ENCODE results near the gene MGAM2. TPM values are rescaled to one million over a fixed set of nuclear protein-coding genes. Genes with fewer than 3 reads are reported as not detected.

Gene MGAM2
- total and polyA plus RNA-seq, 2 experiments from 2014 or later: 0.07 TPM; not detected in 1

GRCh38 chr7:142112086-142112485 lies 568 bp downstream of the MGAM2 start:
- Histone ChIP-seq H3F3A (replicated peaks; ENCODE audit: low read depth) (no peaks in the 10 kb centered on the region), H3K4me3 (no peak overlapping the region), H4K20me1 (replicated peaks; ENCODE audit: insufficient read depth) (no peaks in the 10 kb centered on the region), H3K27me3 (ENCODE audit: insufficient read depth) (no peaks in the 10 kb centered on the region), H3K36me3 (ENCODE audit: insufficient read depth) (no peaks in the 10 kb centered on the region), H3K4me1 (ENCODE audit: insufficient read depth) (peaks cover 10% of the 10 kb centered on the region; the same call in 1 of the 2 replicates), H3K9me2 (ENCODE audit: insufficient read depth) (peaks cover 3% of the 10 kb centered on the region; the same call in 1 of the 2 replicates), H3K79me2 (replicated peaks; ENCODE audit: insufficient read depth) (no peaks in the 10 kb centered on the region), H2AFZ (no peak overlapping the region), H3K27ac (ENCODE audit: low read depth) (no peak overlapping the region; the same call in 1 of the 2 replicates), H3K4me2 (no peak overlapping the region; the same call in 1 of the 2 replicates)
- Mint-ChIP-seq H3K4me3 (no peak overlapping the region), H3K9me3 (no peaks in the 10 kb centered on the region; the same call in 2 of the 3 replicates), H3K27ac (0 out of 2 replicates have a peak overlapping the region, but pooled peaks have one; percentile 3), H3K36me3 (ENCODE audit: low read depth) (no peaks in the 10 kb centered on the region), H3K27me3 (ENCODE audit: insufficient read depth, low read depth, poor library complexity) (no peaks in the 10 kb centered on the region), H3K4me1 (peaks cover 14% of the 10 kb centered on the region)
- peak; percentile 77 for DNase-seq (ENCODE audit: low spot score)
- TF ChIP-seq ZNF462 (CRISPR knock-in tag; IDR thresholded peaks at IDR 0.05) (peak; percentile 83), ZNF114 (CRISPR knock-in tag; IDR thresholded peaks at IDR 0.05) (0 out of 2 replicates have a peak, but pooled peaks have one; percentile 7), NANOG (IDR thresholded peaks at IDR 0.05; ENCODE audit: borderline replicate concordance) (no peak)
- peak; percentile 90 for ATAC-seq

- Histone ChIP-seq H3K27me3 (ENCODE audit: insufficient read depth) (no peaks in the 10 kb centered on the region), H3K27ac (ENCODE audit: low read depth) (no peak overlapping the region), H3K4me1 (ENCODE audit: insufficient read depth) (peaks cover 10% of the 10 kb centered on the region; the same call in 1 of the 2 replicates), H3K4me2 (no peak overlapping the region), H3K4me3 (no peak overlapping the region), H2AFZ (no peak overlapping the region), H3K36me3 (ENCODE audit: insufficient read depth) (no peaks in the 10 kb centered on the region), H3K9me2 (ENCODE audit: insufficient read depth) (peaks cover 3% of the 10 kb centered on the region; the same call in 1 of the 2 replicates), H3F3A (replicated peaks; ENCODE audit: low read depth) (no peaks in the 10 kb centered on the region), H3K79me2 (replicated peaks; ENCODE audit: insufficient read depth) (no peaks in the 10 kb centered on the region), H4K20me1 (replicated peaks; ENCODE audit: insufficient read depth) (no peaks in the 10 kb centered on the region)
- no peaks in the 10 kb centered on the region for H3K27me3 Mint-ChIP-seq (ENCODE audit: insufficient read depth, low read depth, poor library complexity)
- H3K36me3 Mint-ChIP-seq (ENCODE audit: low read depth): no peaks in the 10 kb centered on the region
- H3K9me3 Mint-ChIP-seq: no peaks in the 10 kb centered on the region; the same call in 2 of the 3 replicates
- H3K27ac Mint-ChIP-seq: no peak overlapping the region
- H3K4me1 Mint-ChIP-seq: peaks cover 17% of the 10 kb centered on the region
- DNase-seq (ENCODE audit: low spot score): no peak
- TF ChIP-seq EZH2phosphoT487 (IDR thresholded peaks at IDR 0.05; ENCODE audit: unreplicated experiment): no peak
- TF ChIP-seq CTCF (conservative IDR thresholded peaks at IDR 0.05; ENCODE audit: low read depth in 2 of 2): no peak
- H3K4me3 Mint-ChIP-seq: no peak overlapping the region
- no peak for ATAC-seq
Observed at GRCh38 chr7:142114207-142114606, 2.7 kb downstream of the MGAM2 start.
